ENCODE measurements around the gene CBX1.
A peak's percentile ranks its signal among the peaks of the same experiment; 100 is the strongest.
"Not testable (repeated sequence)": the region's sequence is repeated elsewhere in the genome, so short reads cannot be mapped to it uniquely, and the experiment has no call there.

The CBX1 gene

GRCh38 chr17:48038687-48039086 is 62.6 kb downstream of the CBX1 start:
- Histone ChIP-seq H3K4me1 (ENCODE audit: control insufficient read depth in 1 of 2, insufficient read depth in 1 of 2, low read depth in 1 of 2, low read length in 1 of 2) (peaks cover 7 to 9% of the 10 kb centered on the region in 2 experiments), H3K4me3 (ENCODE audit: low read depth in 1 of 2, low read length in 1 of 2) (no peak overlapping the region), H3K27me3 (peaks cover 97% of the 10 kb centered on the region), H3K36me3 (no peaks in the 10 kb centered on the region), H3K27ac (no peak overlapping the region), H3K9me3 (no peaks in the 10 kb centered on the region)
- TF ChIP-seq CTCF (IDR thresholded peaks at IDR 0.05) = no peak

GRCh38 chr17:48037838-48038323 is 63.4 kb downstream of the CBX1 start:
- Histone ChIP-seq H3K4me1 (ENCODE audit: control insufficient read depth in 1 of 2, insufficient read depth in 1 of 2, low read depth in 1 of 2, low read length in 1 of 2) (peaks cover 7 to 9% of the 10 kb centered on the region in 2 experiments), H3K4me3 (ENCODE audit: low read depth in 1 of 2, low read length in 1 of 2) (no peak overlapping the region), H3K36me3 (no peaks in the 10 kb centered on the region), H3K9me3 (no peaks in the 10 kb centered on the region), H3K27ac (no peak overlapping the region), H3K27me3 (peaks cover 97% of the 10 kb centered on the region)
- TF ChIP-seq CTCF (IDR thresholded peaks at IDR 0.05) = no peak

GRCh38 chr17:48037036-48037837 is 64.0 kb downstream of the CBX1 start, which contains the start of gene COPZ2:
COPZ2 (minus strand) TSS chr17:48037797; CDS start chr17:48037777, 20 bp downstream.
- H3K27ac ChIP-seq = no peak within 1 kb of the TSS
- H3K4me3 ChIP-seq (ENCODE audit: low read depth in 1 of 2, low read length in 1 of 2) = peak within 1 kb of the TSS; percentile 37 to 47
- H3K27me3 ChIP-seq = peaks cover 97% of the 10 kb centered on the region
- no peaks in the 10 kb centered on the region for H3K9me3 ChIP-seq
- H3K4me1 ChIP-seq (ENCODE audit: control insufficient read depth in 1 of 2, insufficient read depth in 1 of 2, low read depth in 1 of 2, low read length in 1 of 2) = peaks cover 7 to 9% of the 10 kb centered on the region in 2 experiments
- H3K36me3 ChIP-seq = no peaks in the 10 kb centered on the region
- peak; percentile 20 for TF ChIP-seq CTCF (IDR thresholded peaks at IDR 0.05)

GRCh38 chr17:48036693-48037035 is 64.6 kb downstream of the CBX1 start:
- H3K9me3 ChIP-seq = no peaks in the 10 kb centered on the region
- no peak for TF ChIP-seq CTCF (IDR thresholded peaks at IDR 0.05)
- peak overlapping the region in 1 of 2 experiments; percentile 47 for H3K4me3 ChIP-seq (ENCODE audit: low read depth in 1 of 2, low read length in 1 of 2)
- H3K27me3 ChIP-seq = peaks cover 100% of the 10 kb centered on the region
- H3K4me1 ChIP-seq (ENCODE audit: control insufficient read depth in 1 of 2, insufficient read depth in 1 of 2, low read depth in 1 of 2, low read length in 1 of 2) = peaks cover 7 to 9% of the 10 kb centered on the region in 2 experiments
- no peaks in the 10 kb centered on the region for H3K36me3 ChIP-seq
- no peak overlapping the region for H3K27ac ChIP-seq

GRCh38 chr17:48034734-48035133 is 66.5 kb downstream of the CBX1 start:
- not testable (repeated sequence) for H3K4me3 ChIP-seq (ENCODE audit: low read depth in 1 of 2, low read length in 1 of 2); H3K27ac ChIP-seq; H3K9me3 ChIP-seq; H3K4me1 ChIP-seq (ENCODE audit: control insufficient read depth in 1 of 2, insufficient read depth in 1 of 2, low read depth in 1 of 2, low read length in 1 of 2); H3K36me3 ChIP-seq
- peaks cover 100% of the 10 kb centered on the region for H3K27me3 ChIP-seq

GRCh38 chr17:48031966-48032365 is 69.3 kb downstream of the CBX1 start:
- peaks cover 99% of the 10 kb centered on the region for H3K27me3 ChIP-seq
- no peak for TF ChIP-seq CTCF (IDR thresholded peaks at IDR 0.05)
- H3K36me3 ChIP-seq = no peaks in the 10 kb centered on the region
- H3K9me3 ChIP-seq = no peaks in the 10 kb centered on the region
- H3K27ac ChIP-seq = no peak overlapping the region
- peaks cover 2 to 4% of the 10 kb centered on the region in 2 experiments for H3K4me1 ChIP-seq (ENCODE audit: control insufficient read depth in 1 of 2, insufficient read depth in 1 of 2, low read depth in 1 of 2, low read length in 1 of 2)
- H3K4me3 ChIP-seq (ENCODE audit: low read depth in 1 of 2, low read length in 1 of 2) = no peak overlapping the region
